Activated CD8-positive, alpha-beta T cell treated with anti-CD3 and anti-CD28 coated beads for 36 hours (primary cell): ENCODE results near the gene GIPR. TPM values are rescaled to one million over a fixed set of nuclear protein-coding genes. Genes with fewer than 3 reads are reported as not detected.

Source experiments
- ATAC-seq: fragments of 200-7000 bp; cut with Tn5 transposase; one replicate; pipeline ENCODE4 v1.10.0; 2021; ENCODE audit warnings: mild to moderate bottlenecking, moderate library complexity
- CTCF ChIA-PET: fragments of 350-600 bp; sonication (Branson Sonifier 250); formaldehyde crosslinking; loops from one replicate; lab custom pipeline; 2021; ENCODE audit warnings: antibody characterized with exemption; lab: Charles Lee
- POLR2A ChIA-PET: fragments of 350-600 bp; sonication (Branson Sonifier 250); formaldehyde crosslinking; loops from one replicate; lab custom pipeline; 2021; ENCODE audit warnings: antibody characterized with exemption; lab: Charles Lee
- DNase-seq: peaks from one replicate; pipeline ENCODE4 v3.0.0-alpha.2; 2020
- H3K27ac Mint-ChIP-seq: one replicate; pipeline ENCODE4 v1.8.0; 2021; ENCODE audit warnings: mild to moderate bottlenecking, mixed read lengths
- H3K27me3 Mint-ChIP-seq: one replicate; pipeline ENCODE4 v1.8.0; 2021; ENCODE audit warnings: mixed read lengths
- H3K36me3 Mint-ChIP-seq: one replicate; pipeline ENCODE4 v1.8.0; 2021; ENCODE audit warnings: low read depth, mixed read lengths
- H3K4me1 Mint-ChIP-seq: one replicate; pipeline ENCODE4 v1.8.0; 2021; ENCODE audit warnings: low read depth, mixed read lengths
- H3K4me3 Mint-ChIP-seq: one replicate; pipeline ENCODE4 v1.8.0; 2021; ENCODE audit warnings: mild to moderate bottlenecking, moderate library complexity, mixed read lengths
- H3K9me3 Mint-ChIP-seq: one replicate; pipeline ENCODE4 v1.8.0; 2021; ENCODE audit warnings: mixed read lengths
- intact Hi-C: fragments of 100-400 bp; cut with micrococcal nuclease; formaldehyde crosslinking; loops from one replicate; pipeline ENCODE4 v1.10.0; 2022
- total RNA-seq, 2 experiments: library from RNA; stranded (reverse); gene quantifications; one replicate each; pipeline ENCODE4 v1.2.3, GENCODE V29; 2021
- TF ChIP-seq, protein P1 (sequence below): fragments of 200-600 bp; IDR thresholded peaks from one replicate; pipeline ENCODE4 v1.8.0; 2022; ENCODE audit warnings: antibody characterized with exemption, mild to moderate bottlenecking

The GIPR gene
- total RNA-seq, 2 experiments from 2014 or later, result 5.9 to 6.8 TPM

DNA sequence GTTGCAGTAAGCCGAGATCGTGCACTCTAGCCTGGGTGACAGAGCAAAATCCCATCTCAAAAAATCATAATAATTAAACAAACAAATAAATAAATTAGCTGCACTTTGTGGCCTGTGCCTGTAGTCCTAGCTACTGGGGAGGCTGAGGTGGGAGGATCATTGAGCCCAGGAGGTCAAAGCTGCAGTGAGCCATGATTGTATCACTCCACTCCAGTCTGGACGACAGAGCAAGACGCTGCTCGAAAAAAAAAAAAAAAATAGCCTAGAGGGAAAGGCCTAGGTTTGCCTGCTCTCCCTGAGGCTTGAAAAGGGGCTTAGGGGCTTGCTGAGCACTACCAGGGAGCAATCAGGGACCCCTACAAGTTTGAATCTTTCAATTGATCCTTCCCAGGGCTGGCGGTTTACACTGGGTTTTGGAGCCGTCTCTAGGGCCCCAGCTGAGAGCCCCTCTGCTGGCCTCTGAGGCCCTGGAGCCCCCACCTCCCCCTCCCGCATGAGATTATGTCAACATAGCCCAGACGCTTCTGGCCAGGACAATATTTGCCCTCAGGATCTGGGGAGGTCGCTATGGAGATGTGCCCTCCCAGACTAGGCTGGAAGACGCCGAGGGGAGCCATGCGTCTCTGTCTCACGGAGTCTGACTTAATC is 10.4 kb upstream of the GIPR start:
- Mint-ChIP-seq H3K36me3 (no peaks in the 10 kb centered on the region), H3K9me3 (no peaks in the 10 kb centered on the region), H3K4me3 (no peak overlapping the region), H3K27me3 (peaks cover 7% of the 10 kb centered on the region), H3K4me1 (no peaks in the 10 kb centered on the region), H3K27ac (no peak overlapping the region)
- intact Hi-C loops, result no loop called here
- ATAC-seq (no peak), DNase-seq (no peak)
- TF ChIP-seq, protein P1, sequence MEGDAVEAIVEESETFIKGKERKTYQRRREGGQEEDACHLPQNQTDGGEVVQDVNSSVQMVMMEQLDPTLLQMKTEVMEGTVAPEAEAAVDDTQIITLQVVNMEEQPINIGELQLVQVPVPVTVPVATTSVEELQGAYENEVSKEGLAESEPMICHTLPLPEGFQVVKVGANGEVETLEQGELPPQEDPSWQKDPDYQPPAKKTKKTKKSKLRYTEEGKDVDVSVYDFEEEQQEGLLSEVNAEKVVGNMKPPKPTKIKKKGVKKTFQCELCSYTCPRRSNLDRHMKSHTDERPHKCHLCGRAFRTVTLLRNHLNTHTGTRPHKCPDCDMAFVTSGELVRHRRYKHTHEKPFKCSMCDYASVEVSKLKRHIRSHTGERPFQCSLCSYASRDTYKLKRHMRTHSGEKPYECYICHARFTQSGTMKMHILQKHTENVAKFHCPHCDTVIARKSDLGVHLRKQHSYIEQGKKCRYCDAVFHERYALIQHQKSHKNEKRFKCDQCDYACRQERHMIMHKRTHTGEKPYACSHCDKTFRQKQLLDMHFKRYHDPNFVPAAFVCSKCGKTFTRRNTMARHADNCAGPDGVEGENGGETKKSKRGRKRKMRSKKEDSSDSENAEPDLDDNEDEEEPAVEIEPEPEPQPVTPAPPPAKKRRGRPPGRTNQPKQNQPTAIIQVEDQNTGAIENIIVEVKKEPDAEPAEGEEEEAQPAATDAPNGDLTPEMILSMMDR, result no peak
- ChIA-PET CTCF (no interaction called here), POLR2A (no interaction called here)

DNA sequence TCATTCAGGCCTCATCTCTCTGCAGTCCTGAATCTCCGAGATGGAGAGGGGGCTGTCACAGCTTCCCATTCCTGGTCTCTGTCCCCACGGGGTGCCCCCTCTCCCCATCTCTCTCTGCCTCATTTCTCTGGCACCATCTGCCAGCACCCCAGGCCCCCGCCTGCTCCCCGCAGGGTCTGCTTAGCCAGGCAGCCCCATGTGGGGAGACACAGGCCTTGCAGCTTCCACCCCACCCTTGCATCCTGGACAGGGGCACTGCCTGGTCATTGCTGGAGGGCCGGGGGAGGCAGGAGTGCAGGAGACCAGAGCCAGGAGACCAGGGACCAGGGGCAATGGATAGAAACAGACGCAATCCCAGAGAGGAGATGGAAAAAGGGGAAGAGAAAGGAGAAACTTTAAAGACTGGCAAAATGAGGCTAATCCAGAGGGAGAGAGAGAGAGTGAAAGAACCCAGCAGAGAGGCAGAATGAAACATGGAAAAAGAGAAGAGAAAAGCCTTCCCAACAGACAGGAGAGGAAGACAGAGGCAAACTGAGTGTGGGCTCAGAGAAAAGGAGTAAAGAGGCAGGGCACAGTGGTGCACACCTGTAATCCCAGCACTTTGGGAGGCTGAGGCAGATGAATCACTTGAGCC is 8.8 kb upstream of the GIPR start:
- Mint-ChIP-seq H3K27ac (no peak overlapping the region), H3K4me3 (no peak overlapping the region), H3K36me3 (no peaks in the 10 kb centered on the region), H3K4me1 (no peaks in the 10 kb centered on the region), H3K9me3 (no peaks in the 10 kb centered on the region), H3K27me3 (peaks cover 7% of the 10 kb centered on the region)
- DNase-seq, result no peak
- TF ChIP-seq, protein P1, result no peak
- POLR2A ChIA-PET, result no interaction called here
- ATAC-seq, result no peak
- CTCF ChIA-PET, result no interaction called here
- intact Hi-C loops, result no loop called here

DNA sequence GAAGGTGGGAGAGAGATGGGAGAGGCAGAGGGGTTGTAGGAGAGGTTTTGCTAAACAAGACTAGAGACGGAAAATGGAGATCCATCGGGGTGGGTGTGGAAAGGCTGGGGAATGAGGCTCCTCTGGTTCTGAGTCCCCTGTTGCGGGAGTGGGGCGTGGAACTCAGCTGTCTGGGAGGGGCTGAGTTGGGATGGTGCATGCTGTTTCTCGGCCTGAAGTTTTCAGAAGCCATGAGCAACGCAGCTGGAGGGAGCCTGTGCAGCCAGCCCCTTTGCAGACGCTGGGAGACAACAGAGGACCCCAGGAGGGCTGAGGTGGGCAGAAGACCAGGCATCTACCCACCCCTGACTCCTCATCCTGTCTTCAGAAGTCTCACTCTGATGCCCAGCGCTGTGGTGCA is 7.4 kb upstream of the GIPR start:
- ATAC-seq, result no peak
- intact Hi-C loops, result no loop called here
- Mint-ChIP-seq H3K27me3 (peaks cover 7% of the 10 kb centered on the region), H3K4me3 (no peak overlapping the region), H3K36me3 (no peaks in the 10 kb centered on the region), H3K27ac (no peak overlapping the region), H3K9me3 (no peaks in the 10 kb centered on the region), H3K4me1 (no peaks in the 10 kb centered on the region)
- DNase-seq, result no peak
- ChIA-PET CTCF (no interaction called here), POLR2A (interaction anchor here (0.5 to 1.2 kb wide), 2 partner anchors 9 to 10 kb away, joined by 3 read pairs; no protein-coding TSS in a partner anchor)
- TF ChIP-seq, protein P1, result no peak

DNA sequence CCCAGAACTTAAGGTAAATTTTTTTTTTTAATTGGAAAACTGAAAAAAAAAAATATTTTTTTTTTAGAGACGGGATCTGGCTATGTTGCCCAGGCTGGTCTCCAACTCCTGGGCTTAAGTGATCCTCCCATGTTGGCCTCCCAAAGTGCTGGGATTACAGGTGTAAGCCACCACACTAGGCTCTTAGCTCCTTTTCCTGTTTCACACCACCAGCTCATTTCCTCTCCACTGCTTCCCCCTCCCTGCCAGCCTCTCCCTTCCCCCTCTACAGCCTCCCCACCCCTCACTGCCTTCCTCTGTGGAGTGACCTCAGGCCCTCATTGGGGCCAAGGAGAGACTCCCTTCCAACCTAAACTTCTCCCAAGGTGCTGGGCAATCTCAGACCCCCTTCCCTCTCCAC is 4.2 kb upstream of the GIPR start:
- Mint-ChIP-seq H3K4me1 (peaks cover 13% of the 10 kb centered on the region), H3K27me3 (peaks cover 7% of the 10 kb centered on the region), H3K27ac (no peak overlapping the region), H3K4me3 (no peak overlapping the region), H3K36me3 (no peaks in the 10 kb centered on the region), H3K9me3 (no peaks in the 10 kb centered on the region)
- DNase-seq (no peak), ATAC-seq (no peak)
- TF ChIP-seq, protein P1, result no peak
- ChIA-PET CTCF (interaction anchor here (2.1 kb wide), 1 partner anchor 29 kb away, joined by 5 read pairs; the partner anchor contains the start of gene QPCTL), POLR2A (interaction anchor here (2.3 kb wide), 1 partner anchor 18 kb away, joined by 5 read pairs; no protein-coding TSS in a partner anchor)
- intact Hi-C loops, result no loop called here

DNA sequence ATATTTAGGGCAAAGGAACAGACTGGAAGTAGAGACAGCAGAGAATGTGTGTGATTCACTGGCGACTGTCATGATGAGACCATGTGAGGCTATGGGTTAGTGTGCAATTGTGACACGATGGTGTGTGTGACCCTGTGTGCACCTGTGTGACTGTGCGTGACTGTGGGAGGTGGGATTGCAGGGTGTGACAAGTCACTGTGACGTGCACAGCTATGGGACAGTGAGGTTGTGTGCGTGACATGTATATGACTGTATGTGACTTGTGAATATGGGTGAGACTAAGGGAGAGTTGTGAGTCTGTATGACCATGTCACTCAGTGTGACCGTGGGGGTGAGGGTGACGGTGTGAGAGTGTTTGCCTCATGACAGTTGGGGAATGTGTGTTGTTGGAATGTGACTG is 3.4 kb upstream of the GIPR start:
- POLR2A ChIA-PET, result interaction anchor here (1.2 to 2.3 kb wide), 2 partner anchors 13 to 19 kb away, joined by 4 to 5 read pairs; no protein-coding TSS in a partner anchor
- DNase-seq (no peak), ATAC-seq (no peak)
- peaks cover 8% of the 10 kb centered on the region for H3K27me3 Mint-ChIP-seq
- TF ChIP-seq, protein P1, result no peak
- no peak overlapping the region for H3K27ac Mint-ChIP-seq
- intact Hi-C loops, result no loop called here
- no peaks in the 10 kb centered on the region for H3K9me3 Mint-ChIP-seq
- H3K36me3 Mint-ChIP-seq, result no peaks in the 10 kb centered on the region
- peaks cover 19% of the 10 kb centered on the region for H3K4me1 Mint-ChIP-seq
- no peak overlapping the region for H3K4me3 Mint-ChIP-seq
- CTCF ChIA-PET, result interaction anchor here (2.1 kb wide), 1 partner anchor 29 kb away, joined by 5 read pairs; the partner anchor contains the start of gene QPCTL
